Measurements from ENCODE around the gene ETV5. TPM values are rescaled to one million over a fixed set of nuclear protein-coding genes. Genes with fewer than 3 reads are reported as not detected.

The ETV5 gene
- total and polyA plus RNA-seq, 2 donors from 2014 or later: 5.1 to 34.6 TPM

DNA sequence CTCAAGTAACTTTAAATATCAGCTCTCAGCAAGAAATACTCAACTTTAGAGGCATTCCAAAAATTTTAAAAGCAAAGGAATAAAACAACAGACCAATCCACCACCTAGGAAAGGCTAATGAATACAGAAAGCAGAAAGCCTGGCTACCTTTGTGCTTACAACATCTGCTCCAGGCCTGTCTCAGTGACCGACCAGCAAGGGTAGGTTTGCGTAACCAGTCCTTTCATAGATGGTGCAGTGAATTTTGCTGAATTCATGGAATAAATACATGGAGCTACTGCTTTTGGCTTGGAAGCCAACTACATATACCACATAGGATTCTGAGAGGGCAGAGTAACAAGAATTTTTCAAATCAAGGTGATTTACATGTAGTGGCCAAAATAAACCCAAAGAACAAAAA is 27.2 kb downstream of the ETV5 start:
- H3K9ac ChIP-seq (ENCODE audit: low read length in 3 of 3): no peak overlapping the region
- H3K4me1 ChIP-seq (ENCODE audit: control insufficient read depth in 2 of 3, insufficient read depth in 2 of 3, low read depth in 1 of 3, low read length in 3 of 3): peaks cover 0 to 3% (median 0%) of the 10 kb centered on the region in 3 donors
- intact Hi-C loops (cut with DNase I): no loop called here
- H3K4me3 ChIP-seq (ENCODE audit: low read length in 3 of 3): no peak overlapping the region
- H3K27me3 ChIP-seq (ENCODE audit: control insufficient read depth, insufficient read depth, low read length): no peaks in the 10 kb centered on the region
- H3K27ac ChIP-seq (ENCODE audit: low read depth in 2 of 2, low read length in 2 of 2): no peak overlapping the region
- H3K36me3 ChIP-seq (ENCODE audit: control insufficient read depth in 2 of 3, insufficient read depth in 3 of 3, low read length in 3 of 3): peaks cover 0 to 4% (median 4%) of the 10 kb centered on the region in 3 donors
- TF ChIP-seq CTCF (IDR thresholded peaks at IDR 0.05; ENCODE audit: borderline replicate concordance, extremely low read depth, insufficient read depth): no peak
- no peaks in the 10 kb centered on the region for H3K9me3 ChIP-seq (ENCODE audit: control insufficient read depth in 2 of 3, insufficient read depth in 1 of 3, low read length in 3 of 3)
- FAIRE-seq (no peak), DNase-seq (no peak)

DNA sequence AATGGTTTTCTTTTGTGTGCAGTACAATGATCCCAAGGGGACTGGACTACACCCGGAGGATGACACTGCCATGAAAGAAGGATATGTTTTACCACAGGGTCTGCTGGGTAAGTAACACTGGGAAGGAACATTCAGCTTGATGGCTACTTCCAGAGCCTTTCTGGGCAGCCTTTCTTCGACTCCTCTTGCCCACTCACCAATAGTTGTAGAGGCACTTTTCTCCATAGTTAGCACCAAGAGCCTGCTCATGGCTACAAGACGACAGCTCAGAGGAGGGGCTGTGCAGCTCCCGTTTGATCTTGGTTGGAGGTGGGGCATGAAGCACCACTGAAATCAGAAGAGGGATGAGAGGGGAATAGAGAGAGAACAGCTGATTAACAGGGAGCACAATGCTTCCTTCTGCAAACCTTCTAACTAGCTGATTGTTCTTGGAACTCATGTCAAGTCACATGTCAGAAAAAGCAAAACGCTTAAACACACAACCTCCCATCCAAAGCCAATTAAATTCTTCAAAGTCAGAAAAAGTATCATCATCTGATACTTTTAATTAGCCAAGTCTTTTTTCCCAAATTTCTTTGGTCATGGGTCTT is 27.9 kb downstream of the ETV5 start:
- Histone ChIP-seq H3K27ac (ENCODE audit: low read depth in 2 of 2, low read length in 2 of 2) (no peak overlapping the region), H3K9ac (ENCODE audit: low read length in 3 of 3) (no peak overlapping the region), H3K27me3 (ENCODE audit: control insufficient read depth, insufficient read depth, low read length) (no peaks in the 10 kb centered on the region), H3K36me3 (ENCODE audit: control insufficient read depth in 2 of 3, insufficient read depth in 3 of 3, low read length in 3 of 3) (peaks cover 0 to 4% (median 4%) of the 10 kb centered on the region in 3 donors), H3K9me3 (ENCODE audit: control insufficient read depth in 2 of 3, insufficient read depth in 1 of 3, low read length in 3 of 3) (no peaks in the 10 kb centered on the region), H3K4me1 (ENCODE audit: control insufficient read depth in 2 of 3, insufficient read depth in 2 of 3, low read depth in 1 of 3, low read length in 3 of 3) (peaks cover 0 to 3% (median 0%) of the 10 kb centered on the region in 3 donors), H3K4me3 (ENCODE audit: low read length in 3 of 3) (no peak overlapping the region)
- FAIRE-seq (no peak), DNase-seq (no peak)
- intact Hi-C loops (cut with DNase I): no loop called here
- no peak for TF ChIP-seq CTCF (IDR thresholded peaks at IDR 0.05; ENCODE audit: borderline replicate concordance, extremely low read depth, insufficient read depth)

DNA sequence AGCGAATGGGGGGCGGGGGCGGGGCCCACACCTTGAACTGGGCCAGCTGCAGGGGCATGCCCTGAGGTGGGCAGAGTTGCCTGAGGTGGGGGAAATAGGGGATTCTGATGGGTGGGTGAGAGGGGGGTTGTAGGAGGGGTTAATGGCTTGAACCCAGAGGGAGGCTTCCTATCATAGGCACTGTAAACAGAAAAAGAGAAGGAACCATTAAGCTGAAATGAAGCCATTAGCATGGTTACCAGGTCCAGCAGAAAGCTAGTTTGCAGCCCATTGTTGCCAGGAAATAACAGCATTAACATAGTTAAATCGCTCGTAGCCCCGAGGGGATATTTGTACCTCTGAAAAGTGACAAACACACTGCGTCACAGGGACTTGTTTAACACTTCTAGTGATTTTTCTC is 29.0 kb downstream of the ETV5 start:
- Histone ChIP-seq H3K27me3 (ENCODE audit: control insufficient read depth, insufficient read depth, low read length) (no peaks in the 10 kb centered on the region), H3K36me3 (ENCODE audit: control insufficient read depth in 2 of 3, insufficient read depth in 3 of 3, low read length in 3 of 3) (peaks cover 0 to 4% (median 4%) of the 10 kb centered on the region in 3 donors), H3K4me3 (ENCODE audit: low read length in 3 of 3) (no peak overlapping the region), H3K9ac (ENCODE audit: low read length in 3 of 3) (no peak overlapping the region), H3K27ac (ENCODE audit: low read depth in 2 of 2, low read length in 2 of 2) (no peak overlapping the region), H3K9me3 (ENCODE audit: control insufficient read depth in 2 of 3, insufficient read depth in 1 of 3, low read length in 3 of 3) (peaks cover 0 to 4% (median 0%) of the 10 kb centered on the region in 3 donors), H3K4me1 (ENCODE audit: control insufficient read depth in 2 of 3, insufficient read depth in 2 of 3, low read depth in 1 of 3, low read length in 3 of 3) (peaks cover 0 to 3% (median 0%) of the 10 kb centered on the region in 3 donors)
- intact Hi-C loops (cut with DNase I): no loop called here
- FAIRE-seq: no peak
- DNase-seq: no peak
- TF ChIP-seq CTCF (IDR thresholded peaks at IDR 0.05; ENCODE audit: borderline replicate concordance, extremely low read depth, insufficient read depth): no peak

DNA sequence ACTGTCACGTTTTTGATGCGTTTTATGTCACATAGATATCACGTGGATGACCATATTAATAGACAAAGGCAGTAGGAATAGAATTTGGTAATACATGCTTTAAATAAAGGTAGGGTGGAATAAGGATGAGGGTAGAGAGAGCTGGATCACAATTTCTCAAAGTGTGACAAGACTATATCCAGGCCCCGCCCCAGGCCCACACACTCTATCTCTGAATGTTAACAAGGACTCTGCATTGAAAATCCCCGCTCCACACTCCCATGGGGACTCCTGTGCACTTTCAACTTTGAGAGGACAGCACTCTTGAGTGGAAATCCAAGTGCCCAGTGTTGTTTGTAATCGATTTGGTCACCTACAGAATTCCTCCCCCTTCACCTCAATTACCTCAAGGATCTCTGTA is 31.4 kb downstream of the ETV5 start:
- DNase-seq (no peak), FAIRE-seq (no peak)
- H3K9me3 ChIP-seq (ENCODE audit: control insufficient read depth in 2 of 3, insufficient read depth in 1 of 3, low read length in 3 of 3): peaks cover 0 to 6% (median 0%) of the 10 kb centered on the region in 3 donors
- no peak overlapping the region for H3K27ac ChIP-seq (ENCODE audit: low read depth in 2 of 2, low read length in 2 of 2)
- TF ChIP-seq CTCF (IDR thresholded peaks at IDR 0.05; ENCODE audit: borderline replicate concordance, extremely low read depth, insufficient read depth): no peak
- H3K36me3 ChIP-seq (ENCODE audit: control insufficient read depth in 2 of 3, insufficient read depth in 3 of 3, low read length in 3 of 3): peaks cover 0 to 4% (median 4%) of the 10 kb centered on the region in 3 donors
- H3K4me1 ChIP-seq (ENCODE audit: control insufficient read depth in 2 of 3, insufficient read depth in 2 of 3, low read depth in 1 of 3, low read length in 3 of 3): peaks cover 0 to 3% (median 0%) of the 10 kb centered on the region in 3 donors
- H3K4me3 ChIP-seq (ENCODE audit: low read length in 3 of 3): no peak overlapping the region
- intact Hi-C loops (cut with DNase I): no loop called here
- H3K9ac ChIP-seq (ENCODE audit: low read length in 3 of 3): no peak overlapping the region
- H3K27me3 ChIP-seq (ENCODE audit: control insufficient read depth, insufficient read depth, low read length): no peaks in the 10 kb centered on the region

All from kidney (tissue), 14 donors.